ENCODE data around the gene FAM181B. TPM values are rescaled to one million over a fixed set of nuclear protein-coding genes. Genes with fewer than 3 reads are reported as not detected.

The FAM181B gene
- polyA plus RNA-seq, 2 donors, result 0.29 to 0.51 TPM

GRCh38 chr11:82720267-82721065 is 13.2 kb downstream of the FAM181B start:
- WGBS, 2 donors, result 72 to 75% methylated on average over 15 of the region's 15 CpGs
- no peak overlapping the region for H3K4me3 ChIP-seq (ENCODE audit: low read depth in 1 of 2, low read length in 2 of 2)
- no peaks in the 10 kb centered on the region for H3K36me3 ChIP-seq (ENCODE audit: control insufficient read depth in 2 of 2, insufficient read depth in 2 of 2, low read length in 1 of 2)
- no peaks in the 10 kb centered on the region for H3K9me3 ChIP-seq (ENCODE audit: control insufficient read depth in 2 of 2, insufficient read depth in 1 of 2, low read depth in 1 of 2, low read length in 1 of 2)
- H3K4me1 ChIP-seq (ENCODE audit: control insufficient read depth in 2 of 2, insufficient read depth in 2 of 2, low read length in 1 of 2), result no peaks in the 10 kb centered on the region
- peak overlapping the region in 1 of 2 donors; percentile 29 for H3K27ac ChIP-seq (ENCODE audit: low read depth in 2 of 2, low read length in 1 of 2)
- H3K27me3 ChIP-seq (ENCODE audit: control insufficient read depth in 1 of 2, insufficient read depth in 2 of 2, low read length in 2 of 2), result no peaks in the 10 kb centered on the region

- no peaks in the 10 kb centered on the region for H3K9me3 ChIP-seq (ENCODE audit: control insufficient read depth in 2 of 2, insufficient read depth in 1 of 2, low read depth in 1 of 2, low read length in 1 of 2)
- 65 to 69% methylated on average over 5 of the region's 5 CpGs for WGBS, 2 donors
- H3K36me3 ChIP-seq (ENCODE audit: control insufficient read depth in 2 of 2, insufficient read depth in 2 of 2, low read length in 1 of 2), result no peaks in the 10 kb centered on the region
- H3K4me1 ChIP-seq (ENCODE audit: control insufficient read depth in 2 of 2, insufficient read depth in 2 of 2, low read length in 1 of 2), result no peaks in the 10 kb centered on the region
- no peaks in the 10 kb centered on the region for H3K27me3 ChIP-seq (ENCODE audit: control insufficient read depth in 1 of 2, insufficient read depth in 2 of 2, low read length in 2 of 2)
- H3K27ac ChIP-seq (ENCODE audit: low read depth in 2 of 2, low read length in 1 of 2), result no peak overlapping the region
- no peak overlapping the region for H3K4me3 ChIP-seq (ENCODE audit: low read depth in 1 of 2, low read length in 2 of 2)
Measured at GRCh38 chr11:82719361-82720105, 14.1 kb downstream of the FAM181B start.

GRCh38 chr11:82718821-82719220 is 14.8 kb downstream of the FAM181B start:
- WGBS, 2 donors, result 39 to 42% methylated on average over 3 of the region's 3 CpGs
- H3K27me3 ChIP-seq (ENCODE audit: control insufficient read depth in 1 of 2, insufficient read depth in 2 of 2, low read length in 2 of 2), result no peaks in the 10 kb centered on the region
- no peaks in the 10 kb centered on the region for H3K36me3 ChIP-seq (ENCODE audit: control insufficient read depth in 2 of 2, insufficient read depth in 2 of 2, low read length in 1 of 2)
- H3K27ac ChIP-seq (ENCODE audit: low read depth in 2 of 2, low read length in 1 of 2), result no peak overlapping the region
- H3K4me3 ChIP-seq (ENCODE audit: low read depth in 1 of 2, low read length in 2 of 2), result no peak overlapping the region
- no peaks in the 10 kb centered on the region for H3K9me3 ChIP-seq (ENCODE audit: control insufficient read depth in 2 of 2, insufficient read depth in 1 of 2, low read depth in 1 of 2, low read length in 1 of 2)
- H3K4me1 ChIP-seq (ENCODE audit: control insufficient read depth in 2 of 2, insufficient read depth in 2 of 2, low read length in 1 of 2), result no peaks in the 10 kb centered on the region

- 20 to 27% methylated on average over 5 of the region's 5 CpGs for WGBS, 2 donors
- no peak overlapping the region for H3K27ac ChIP-seq (ENCODE audit: low read depth in 2 of 2, low read length in 1 of 2)
- H3K27me3 ChIP-seq (ENCODE audit: control insufficient read depth in 1 of 2, insufficient read depth in 2 of 2, low read length in 2 of 2), result no peaks in the 10 kb centered on the region
- no peaks in the 10 kb centered on the region for H3K9me3 ChIP-seq (ENCODE audit: control insufficient read depth in 2 of 2, insufficient read depth in 1 of 2, low read depth in 1 of 2, low read length in 1 of 2)
- no peaks in the 10 kb centered on the region for H3K36me3 ChIP-seq (ENCODE audit: control insufficient read depth in 2 of 2, insufficient read depth in 2 of 2, low read length in 1 of 2)
- no peaks in the 10 kb centered on the region for H3K4me1 ChIP-seq (ENCODE audit: control insufficient read depth in 2 of 2, insufficient read depth in 2 of 2, low read length in 1 of 2)
- no peak overlapping the region for H3K4me3 ChIP-seq (ENCODE audit: low read depth in 1 of 2, low read length in 2 of 2)
Measured at GRCh38 chr11:82718307-82718706, 15.4 kb downstream of the FAM181B start.

- Histone ChIP-seq H3K36me3 (ENCODE audit: control insufficient read depth in 2 of 2, insufficient read depth in 2 of 2, low read length in 1 of 2) (no peaks in the 10 kb centered on the region), H3K9me3 (ENCODE audit: control insufficient read depth in 2 of 2, insufficient read depth in 1 of 2, low read depth in 1 of 2, low read length in 1 of 2) (no peaks in the 10 kb centered on the region), H3K27me3 (ENCODE audit: control insufficient read depth in 1 of 2, insufficient read depth in 2 of 2, low read length in 2 of 2) (no peaks in the 10 kb centered on the region), H3K27ac (ENCODE audit: low read depth in 2 of 2, low read length in 1 of 2) (no peak overlapping the region), H3K4me1 (ENCODE audit: control insufficient read depth in 2 of 2, insufficient read depth in 2 of 2, low read length in 1 of 2) (no peaks in the 10 kb centered on the region), H3K4me3 (ENCODE audit: low read depth in 1 of 2, low read length in 2 of 2) (no peak overlapping the region)
- 70 to 72% methylated on average over 14 of the region's 14 CpGs for WGBS, 2 donors
Measured at GRCh38 chr11:82714346-82715174, 19.1 kb downstream of the FAM181B start.

GRCh38 chr11:82711648-82712047 is 22.0 kb downstream of the FAM181B start:
- Histone ChIP-seq H3K27ac (ENCODE audit: low read depth in 2 of 2, low read length in 1 of 2) (no peak overlapping the region), H3K4me1 (ENCODE audit: control insufficient read depth in 2 of 2, insufficient read depth in 2 of 2, low read length in 1 of 2) (no peaks in the 10 kb centered on the region), H3K27me3 (ENCODE audit: control insufficient read depth in 1 of 2, insufficient read depth in 2 of 2, low read length in 2 of 2) (no peaks in the 10 kb centered on the region), H3K9me3 (ENCODE audit: control insufficient read depth in 2 of 2, insufficient read depth in 1 of 2, low read depth in 1 of 2, low read length in 1 of 2) (no peaks in the 10 kb centered on the region), H3K36me3 (ENCODE audit: control insufficient read depth in 2 of 2, insufficient read depth in 2 of 2, low read length in 1 of 2) (no peaks in the 10 kb centered on the region), H3K4me3 (ENCODE audit: low read depth in 1 of 2, low read length in 2 of 2) (no peak overlapping the region)

- Histone ChIP-seq H3K27ac (ENCODE audit: low read depth in 2 of 2, low read length in 1 of 2) (no peak overlapping the region), H3K27me3 (ENCODE audit: control insufficient read depth in 1 of 2, insufficient read depth in 2 of 2, low read length in 2 of 2) (no peaks in the 10 kb centered on the region), H3K9me3 (ENCODE audit: control insufficient read depth in 2 of 2, insufficient read depth in 1 of 2, low read depth in 1 of 2, low read length in 1 of 2) (no peaks in the 10 kb centered on the region), H3K4me3 (ENCODE audit: low read depth in 1 of 2, low read length in 2 of 2) (no peak overlapping the region), H3K36me3 (ENCODE audit: control insufficient read depth in 2 of 2, insufficient read depth in 2 of 2, low read length in 1 of 2) (no peaks in the 10 kb centered on the region), H3K4me1 (ENCODE audit: control insufficient read depth in 2 of 2, insufficient read depth in 2 of 2, low read length in 1 of 2) (no peaks in the 10 kb centered on the region)
- 87 to 89% methylated on average over 5 of the region's 5 CpGs for whole genome bisulfite sequencing, 2 donors
Measured at GRCh38 chr11:82703796-82704195, 29.9 kb downstream of the FAM181B start.

- Histone ChIP-seq H3K36me3 (ENCODE audit: control insufficient read depth in 2 of 2, insufficient read depth in 2 of 2, low read length in 1 of 2) (no peaks in the 10 kb centered on the region), H3K4me1 (ENCODE audit: control insufficient read depth in 2 of 2, insufficient read depth in 2 of 2, low read length in 1 of 2) (no peaks in the 10 kb centered on the region), H3K27me3 (ENCODE audit: control insufficient read depth in 1 of 2, insufficient read depth in 2 of 2, low read length in 2 of 2) (no peaks in the 10 kb centered on the region), H3K9me3 (ENCODE audit: control insufficient read depth in 2 of 2, insufficient read depth in 1 of 2, low read depth in 1 of 2, low read length in 1 of 2) (no peaks in the 10 kb centered on the region), H3K27ac (ENCODE audit: low read depth in 2 of 2, low read length in 1 of 2) (no peak overlapping the region), H3K4me3 (ENCODE audit: low read depth in 1 of 2, low read length in 2 of 2) (no peak overlapping the region)
- 86 to 90% methylated on average over 2 of the region's 2 CpGs for WGBS, 2 donors
Measured at GRCh38 chr11:82703226-82703625, 30.4 kb downstream of the FAM181B start.

GRCh38 chr11:82701847-82702520 is 31.7 kb downstream of the FAM181B start:
- H3K36me3 ChIP-seq (ENCODE audit: control insufficient read depth in 2 of 2, insufficient read depth in 2 of 2, low read length in 1 of 2), result no peaks in the 10 kb centered on the region
- H3K4me1 ChIP-seq (ENCODE audit: control insufficient read depth in 2 of 2, insufficient read depth in 2 of 2, low read length in 1 of 2), result no peaks in the 10 kb centered on the region
- WGBS, 2 donors, result 51 to 55% methylated on average over 7 of the region's 7 CpGs
- H3K4me3 ChIP-seq (ENCODE audit: low read depth in 1 of 2, low read length in 2 of 2), result no peak overlapping the region
- no peak overlapping the region for H3K27ac ChIP-seq (ENCODE audit: low read depth in 2 of 2, low read length in 1 of 2)
- H3K9me3 ChIP-seq (ENCODE audit: control insufficient read depth in 2 of 2, insufficient read depth in 1 of 2, low read depth in 1 of 2, low read length in 1 of 2), result no peaks in the 10 kb centered on the region
- no peaks in the 10 kb centered on the region for H3K27me3 ChIP-seq (ENCODE audit: control insufficient read depth in 1 of 2, insufficient read depth in 2 of 2, low read length in 2 of 2)

All from esophagus (tissue), 2 donors.